ENCODE results near the gene STK32C.
A peak's percentile ranks its signal among the peaks of the same experiment; 100 is the strongest.

Gene STK32C

GRCh38 chr10:132248455-132249225, 59.1 kb downstream of the STK32C start:
- no peak for DNase-seq (ENCODE audit: low read depth, low spot score)

- DNase-seq (ENCODE audit: low read depth, low spot score): no peak
Observed at GRCh38 chr10:132247943-132248342, 59.8 kb downstream of the STK32C start.

- no peak for DNase-seq (ENCODE audit: low read depth, low spot score)
Observed at GRCh38 chr10:132246296-132246695, 61.5 kb downstream of the STK32C start.

GRCh38 chr10:132245056-132245455, 62.7 kb downstream of the STK32C start:
- peak; percentile 36 for DNase-seq (ENCODE audit: low read depth, low spot score)

- no peak for DNase-seq (ENCODE audit: low read depth, low spot score)
Observed at GRCh38 chr10:132243626-132244025, 64.1 kb downstream of the STK32C start.

- no peak for DNase-seq (ENCODE audit: low read depth, low spot score)
Observed at GRCh38 chr10:132243141-132243540, 64.6 kb downstream of the STK32C start.

GRCh38 chr10:132242103-132242840, 65.5 kb downstream of the STK32C start:
- DNase-seq (ENCODE audit: low read depth, low spot score): no peak

GRCh38 chr10:132241496-132241895, 66.3 kb downstream of the STK32C start:
- DNase-seq (ENCODE audit: low read depth, low spot score): no peak

- no peak for DNase-seq (ENCODE audit: low read depth, low spot score)
Observed at GRCh38 chr10:132241086-132241485, 66.7 kb downstream of the STK32C start.

GRCh38 chr10:132240581-132240980, 67.2 kb downstream of the STK32C start:
- DNase-seq (ENCODE audit: low read depth, low spot score): no peak

GRCh38 chr10:132240156-132240555, 67.6 kb downstream of the STK32C start:
- no peak for DNase-seq (ENCODE audit: low read depth, low spot score)

- no peak for DNase-seq (ENCODE audit: low read depth, low spot score)
Observed at GRCh38 chr10:132239126-132240031, 68.4 kb downstream of the STK32C start.

- no peak for DNase-seq (ENCODE audit: low read depth, low spot score)
Observed at GRCh38 chr10:132238371-132239125, 69.2 kb downstream of the STK32C start.

GRCh38 chr10:132237871-132238270, 69.9 kb downstream of the STK32C start:
- DNase-seq (ENCODE audit: low read depth, low spot score): peak; percentile 29

- DNase-seq (ENCODE audit: low read depth, low spot score): no peak
Observed at GRCh38 chr10:132237396-132237795, 70.4 kb downstream of the STK32C start.

- DNase-seq (ENCODE audit: low read depth, low spot score): no peak
Observed at GRCh38 chr10:132236881-132237280, 70.9 kb downstream of the STK32C start.

- DNase-seq (ENCODE audit: low read depth, low spot score): no peak
Observed at GRCh38 chr10:132236161-132236560, 71.6 kb downstream of the STK32C start.

GRCh38 chr10:132234860-132235259, 72.9 kb downstream of the STK32C start:
- DNase-seq (ENCODE audit: low read depth, low spot score): no peak

GRCh38 chr10:132233501-132234085, 74.2 kb downstream of the STK32C start:
- DNase-seq (ENCODE audit: low read depth, low spot score): no peak

GRCh38 chr10:132232981-132233380, 74.8 kb downstream of the STK32C start:
- DNase-seq (ENCODE audit: low read depth, low spot score): no peak

Data from astrocyte of the hippocampus (primary cell).